Upper lobe of left lung (tissue), 6 donors: ENCODE data around the gene LMF2. TPM values are rescaled to one million over a fixed set of nuclear protein-coding genes. Genes with fewer than 3 reads are reported as not detected.

Source experiments
- ATAC-seq, 2 donors: fragments of 200-7000 bp; cut with Tn5 transposase; one replicate each; pipeline ENCODE4 v1.9.1; 2022; ENCODE audit warnings: mild to moderate bottlenecking in 2 of 2, moderate library complexity in 2 of 2; ENCODE audit not compliant: low FRiP score in 2 of 2
- DNase-seq, 2 donors: peaks; one replicate each; pipeline ENCODE4 v3.0.0-alpha.2; 2019 to 2020
- H3K27ac ChIP-seq, 4 donors: fragments of 200-600 bp; sonication (generic); one replicate each; pipeline ENCODE4 v1.5.1; 2016 to 2019
- H3K27me3 ChIP-seq, 4 donors: fragments of 200-600 bp; sonication (generic); one replicate each; pipeline ENCODE4 v1.5.1; 2017 to 2019
- H3K36me3 ChIP-seq, 4 donors: fragments of 200-600 bp; sonication (generic); one replicate each; pipeline ENCODE4 v1.5.1; 2016 to 2019
- H3K4me1 ChIP-seq, 4 donors: fragments of 200-600 bp; sonication (generic); one replicate each; pipeline ENCODE4 v1.5.1; 2018 to 2019
- H3K4me3 ChIP-seq, 4 donors: fragments of 200-600 bp; sonication (generic); one replicate each; pipeline ENCODE4 v1.5.1; 2017 to 2019; ENCODE audit warnings: mild to moderate bottlenecking in 2 of 4, moderate library complexity in 1 of 4
- H3K9me3 ChIP-seq, 4 donors: fragments of 200-600 bp; sonication (generic); one replicate each; pipeline ENCODE4 v1.5.1; 2018 to 2019
- CTCF ChIP-seq, 6 experiments: fragments of 450-650 bp in 4 of 6; fragments of 200-600 bp in 2 of 6; sonication (generic) in 2 of 6; IDR thresholded peaks; one replicate each; pipeline ENCODE4 v1.5.1; 2016 to 2019; ENCODE audit warnings: antibody characterized with exemption in 6 of 6
- EP300 ChIP-seq, 4 donors: sonication (generic); formaldehyde crosslinking; IDR thresholded peaks; one replicate each; pipeline ENCODE4 v1.5.1; 2017; ENCODE audit warnings: antibody characterized with exemption in 4 of 4, control low read depth in 2 of 4
- POLR2A ChIP-seq, 4 donors: fragments of 450-650 bp; IDR thresholded peaks; one replicate each; pipeline ENCODE4 v1.5.1; 2016 to 2017; ENCODE audit warnings: antibody characterized with exemption in 4 of 4, mild to moderate bottlenecking in 2 of 4
- POLR2AphosphoS5 ChIP-seq, 2 donors: sonication (generic); formaldehyde crosslinking; IDR thresholded peaks; one replicate each; pipeline ENCODE4 v1.5.1; 2017; ENCODE audit warnings: antibody characterized with exemption in 2 of 2
- WGBS, 2 donors: methylation state at CpG; one replicate each; pipeline ENCODE4 v1.1.5; 2017 to 2018; 5-methylcytosine and 5-hydroxymethylcytosine counted together
- total RNA-seq, 6 donors: library from RNA; depleted of rRNA in 4 of 6; stranded (reverse); fragments of >200 nt in 4 of 6; gene quantifications; one replicate each; pipeline versions ENCODE4 v1.1.0 to v1.2.1, GENCODE V29; 2016 to 2021
- donor health status: DM: no; HTN: no; CAD: no; lungs with moderate emphysema.
- donor health status: DM: no; HTN: yes; CAD: no; lungs with severe emphysema.

Gene LMF2
- total RNA-seq, 6 donors from 2014 or later = 36.0 to 87.4 (median 77.4) TPM

- 1% methylated on average over 14 to 30 of the region's 76 CpGs for WGBS, 2 donors
- Histone ChIP-seq H3K27me3 (no peaks in the 10 kb centered on the region), H3K4me1 (peaks cover 23 to 47% (median 26%) of the 10 kb centered on the region in 4 donors), H3K4me3 (peak within 1 kb of the TSS; percentile 81 to 99 (median 98)), H3K27ac (peak within 1 kb of the TSS; percentile 92 to 97 (median 95)), H3K36me3 (peaks cover 10 to 30% (median 27%) of the 10 kb centered on the region in 4 donors), H3K9me3 (no peaks in the 10 kb centered on the region)
- ATAC-seq (peak; percentile 89 to 92), DNase-seq (peak; percentile 94 to 99)
- peak in 1 of 4 donors; percentile 84 for TF ChIP-seq EP300 (IDR thresholded peaks at IDR 0.05)
- TF ChIP-seq POLR2AphosphoS5 (IDR thresholded peaks at IDR 0.05) = peak; percentile 96
- TF ChIP-seq CTCF (IDR thresholded peaks at IDR 0.05) = peak in 2 of 6 experiments; percentile 20 to 49
- TF ChIP-seq POLR2A (IDR thresholded peaks at IDR 0.05) = peak in 2 of 4 donors; percentile 67 to 83
Measured at GRCh38 chr22:50507991-50508884, 736 bp upstream of the LMF2 start, which contains the start of gene NCAPH2. TSS of gene NCAPH2 (plus strand) at chr22:50508224. CDS start at chr22:50508338, 114 bp downstream.

- Histone ChIP-seq H3K36me3 (peaks cover 15 to 40% (median 36%) of the 10 kb centered on the region in 4 donors), H3K27me3 (no peaks in the 10 kb centered on the region), H3K9me3 (no peaks in the 10 kb centered on the region), H3K4me3 (peak overlapping the region; percentile 81 to 99 (median 98)), H3K4me1 (peaks cover 23 to 39% (median 24%) of the 10 kb centered on the region in 4 donors), H3K27ac (peak overlapping the region; percentile 87 to 94 (median 90))
- TF ChIP-seq EP300 (IDR thresholded peaks at IDR 0.05) = no peak
- no peak for TF ChIP-seq POLR2A (IDR thresholded peaks at IDR 0.05)
- no peak for TF ChIP-seq CTCF (IDR thresholded peaks at IDR 0.05)
- no peak for TF ChIP-seq POLR2AphosphoS5 (IDR thresholded peaks at IDR 0.05)
- 41 to 79% methylated on average over 3 to 21 of the region's 21 CpGs for WGBS, 2 donors
- peak in 1 of 2 donors; percentile 87 for DNase-seq
- peak in 1 of 2 donors; percentile 2 for ATAC-seq
Measured at GRCh38 chr22:50506611-50507420, 686 bp downstream of the LMF2 start.

GRCh38 chr22:50505776-50506610 is 1.5 kb downstream of the LMF2 start:
- peak in 1 of 2 donors; percentile 86 for DNase-seq
- Histone ChIP-seq H3K27ac (peak overlapping the region in 1 of 4 donors; percentile 91), H3K9me3 (no peaks in the 10 kb centered on the region), H3K27me3 (no peaks in the 10 kb centered on the region), H3K4me3 (peak overlapping the region in 2 of 4 donors; percentile 81 to 99), H3K36me3 (peaks cover 15 to 40% (median 36%) of the 10 kb centered on the region in 4 donors), H3K4me1 (peaks cover 19 to 39% (median 24%) of the 10 kb centered on the region in 4 donors)
- 92 to 96% methylated on average over 22 to 38 of the region's 41 CpGs for whole genome bisulfite sequencing, 2 donors
- no peak for TF ChIP-seq EP300 (IDR thresholded peaks at IDR 0.05)
- TF ChIP-seq POLR2A (IDR thresholded peaks at IDR 0.05) = no peak
- no peak for TF ChIP-seq POLR2AphosphoS5 (IDR thresholded peaks at IDR 0.05)
- no peak for TF ChIP-seq CTCF (IDR thresholded peaks at IDR 0.05)
- no peak for ATAC-seq

- no peaks in the 10 kb centered on the region for H3K9me3 ChIP-seq
- 94 to 96% methylated on average over 11 to 13 of the region's 14 CpGs for WGBS, 2 donors
- peaks cover 19 to 39% (median 24%) of the 10 kb centered on the region in 4 donors for H3K4me1 ChIP-seq
- no peak for ATAC-seq
- TF ChIP-seq POLR2A (IDR thresholded peaks at IDR 0.05) (no peak), CTCF (IDR thresholded peaks at IDR 0.05) (no peak), EP300 (IDR thresholded peaks at IDR 0.05) (no peak), POLR2AphosphoS5 (IDR thresholded peaks at IDR 0.05) (no peak)
- peaks cover 15 to 36% (median 34%) of the 10 kb centered on the region in 4 donors for H3K36me3 ChIP-seq
- no peak overlapping the region for H3K27ac ChIP-seq
- no peak for DNase-seq
- no peak overlapping the region for H3K4me3 ChIP-seq
- H3K27me3 ChIP-seq = no peaks in the 10 kb centered on the region
Measured at GRCh38 chr22:50505276-50505775, 2.2 kb downstream of the LMF2 start.
